A549 (cell line): ENCODE data around the gene SHISA8. TPM values are rescaled to one million over a fixed set of nuclear protein-coding genes. Genes with fewer than 3 reads are reported as not detected.

Experiments used
- ATAC-seq, 2 experiments: fragments of 200-7000 bp in 1 of 2; fragments of >200 bp in 1 of 2; cut with Nextera tagmentation in 1 of 2; cut with Tn5 transposase in 1 of 2; 3 replicates each; pipeline versions ENCODE4 v1.8.0 to v1.9.1; 2018 to 2020; ENCODE audit warnings: mild to moderate bottlenecking in 1 of 2, moderate library complexity in 1 of 2
- CTCF ChIA-PET: fragments of 300-600 bp; sonication (Branson Sonifier 250); formaldehyde crosslinking; extraction: SDS; loops from one replicate; lab custom pipeline; 2021; ENCODE audit warnings: antibody characterized with exemption, inconsistent platforms; lab: Yijun Ruan, JAX
- POLR2A ChIA-PET: fragments of 350-600 bp; formaldehyde crosslinking; extraction: SDS; loops from one replicate; lab custom pipeline; 2021; ENCODE audit warnings: antibody characterized with exemption, inconsistent platforms; lab: Yijun Ruan, JAX
- DNase-seq, 2 experiments: peaks; one replicate each; pipeline versions ENCODE4 v3.0.0 to v3.0.0-alpha.2; 2011 to 2016; ENCODE audit warnings: low read depth in 1 of 2, low spot score in 1 of 2
- FAIRE-seq: peaks from 2 replicates; lab custom pipeline; 2011; peaks lifted over from hg19 to GRCh38; lab: Jason Lieb, UNC
- H3K27ac ChIP-seq, 2 experiments: fragments of >200 bp; sonication (Bioruptor Twin); formaldehyde crosslinking; 3 replicates each; pipeline ENCODE4 v1.5.1; 2016 to 2017
- H3K4me1 ChIP-seq: fragments of >200 bp; sonication (Bioruptor Twin); formaldehyde crosslinking; 3 replicates; pipeline ENCODE4 v1.6.1; 2016
- H3K4me2 ChIP-seq: fragments of >200 bp; sonication (Bioruptor Twin); formaldehyde crosslinking; 3 replicates; pipeline ENCODE4 v1.6.1; 2016
- H3K4me3 ChIP-seq: fragments of >200 bp; sonication (Bioruptor Twin); formaldehyde crosslinking; 3 replicates; pipeline ENCODE4 v1.5.1; 2016
- H3K9me3 ChIP-seq: fragments of >200 bp; sonication (Bioruptor Twin); formaldehyde crosslinking; 3 replicates; pipeline ENCODE4 v1.6.1; 2016
- BCL3 ChIP-seq: fragments of >200 bp; sonication (Bioruptor Twin); formaldehyde crosslinking; IDR thresholded peaks from 3 replicates; pipeline ENCODE4 v1.6.1; 2016
- CEBPB ChIP-seq, 2 experiments: fragments of >200 bp in 1 of 2; sonication (Bioruptor Twin) in 1 of 2; formaldehyde crosslinking in 1 of 2; IDR thresholded peaks; 2 replicates each; pipeline ENCODE4 v1.6.1; 2012 to 2016
- CHD4 ChIP-seq: fragments of 200-600 bp; sonication (generic); IDR thresholded peaks from 2 replicates; pipeline ENCODE4 v1.6.1; 2016; ENCODE audit warnings: antibody characterized with exemption, mild to moderate bottlenecking, borderline replicate concordance
- EHF ChIP-seq: fragments of 250-450 bp; sonication (Bioruptor Pico); IDR thresholded peaks from 2 replicates; pipeline ENCODE4 v1.5.0; 2020; ENCODE audit warnings: mild to moderate bottlenecking
- EHMT2 ChIP-seq: fragments of 200-600 bp; sonication (generic); IDR thresholded peaks from 2 replicates; pipeline ENCODE4 v1.6.1; 2016; ENCODE audit warnings: antibody characterized with exemption, low read depth, mild to moderate bottlenecking, moderate library complexity
- GATA3 ChIP-seq: IDR thresholded peaks from 2 replicates; pipeline ENCODE4 v1.6.1; 2012; ENCODE audit warnings: borderline replicate concordance
- HDAC2 ChIP-seq: fragments of 200-600 bp; sonication (generic); IDR thresholded peaks from 2 replicates; pipeline ENCODE4 v1.6.1; 2016
- HES2 ChIP-seq: fragments of >200 bp; sonication (Bioruptor Twin); formaldehyde crosslinking; IDR thresholded peaks from 2 replicates; pipeline ENCODE4 v1.6.1; 2016
- HEYL ChIP-seq: fragments of 250-450 bp; sonication (Bioruptor Pico); IDR thresholded peaks from 2 replicates; pipeline ENCODE4 v1.8.0; 2021; ENCODE audit warnings: mild to moderate bottlenecking, moderate library complexity
- JUNB ChIP-seq: fragments of >200 bp; sonication (Bioruptor Twin); formaldehyde crosslinking; IDR thresholded peaks from 2 replicates; pipeline ENCODE4 v1.6.1; 2016
- MAX ChIP-seq: IDR thresholded peaks from 2 replicates; pipeline ENCODE4 v1.6.1; 2012
- NFE2L2 ChIP-seq: fragments of 150-350 bp; conservative IDR thresholded peaks from 2 replicates; pipeline ENCODE4 v1.6.1; 2014; ENCODE audit warnings: low read length
- NPAS2 ChIP-seq: fragments of 250-450 bp; sonication (Bioruptor Pico); IDR thresholded peaks from 2 replicates; pipeline ENCODE4 v1.8.0; 2022; ENCODE audit warnings: mild to moderate bottlenecking, moderate library complexity, borderline replicate concordance
- POLR2A ChIP-seq: IDR thresholded peaks from 2 replicates; pipeline ENCODE4 v1.6.1; 2012; ENCODE audit warnings: mild to moderate bottlenecking, low read length
- REST ChIP-seq: fragments of 200-600 bp; sonication (generic); IDR thresholded peaks from 2 replicates; pipeline ENCODE4 v1.6.1; 2016; ENCODE audit warnings: antibody characterized with exemption, mild to moderate bottlenecking, moderate library complexity
- SREBF2 ChIP-seq: fragments of 450-650 bp; IDR thresholded peaks from 2 replicates; pipeline ENCODE4 v1.6.1; 2014; ENCODE audit warnings: mild to moderate bottlenecking, moderate library complexity
- TFCP2L1 ChIP-seq: fragments of 250-450 bp; sonication (Bioruptor Pico); IDR thresholded peaks from 2 replicates; pipeline ENCODE4 v1.5.0; 2021; ENCODE audit warnings: mild to moderate bottlenecking
- ZFP36 ChIP-seq: fragments of 450-650 bp; IDR thresholded peaks from 2 replicates; pipeline ENCODE4 v1.6.1; 2014; ENCODE audit warnings: borderline replicate concordance; ENCODE audit not compliant: partially characterized antibody
- WGBS: methylation state at CpG from one replicate; pipeline ENCODE4 v1.1.6; 2017; ENCODE audit errors: missing lambda C conversion rate; 5-methylcytosine and 5-hydroxymethylcytosine counted together
- polyA plus RNA-seq, 4 experiments: library from polyadenylated mRNA; depleted of rRNA in 3 of 4; stranded (reverse); fragments of >200 nt; fragmentation: RNase III in 1 of 4; extraction: RNeasy Plus Mini Kit Qiagen cat#74134 plus additional on column Dnase treatment in 1 of 4; gene quantifications; 2 replicates in 3 of 4; 3 replicates in 1 of 4; pipeline ENCODE4 v1.2.3, GENCODE V29; 2011 to 2017

Gene SHISA8
- polyA plus RNA-seq, 2 of the 4 experiments (the other 2 are of a cell fraction): 0.15 TPM; not detected in 1

GRCh38 chr22:41892721-41893120 lies 22.2 kb downstream of the SHISA8 start:
- Histone ChIP-seq H3K27ac (no peak overlapping the region), H3K9me3 (no peaks in the 10 kb centered on the region), H3K4me3 (no peak overlapping the region), H3K4me1 (no peaks in the 10 kb centered on the region), H3K4me2 (no peak overlapping the region)
- TF ChIP-seq JUNB (no peak), BCL3 (no peak), MAX (no peak), GATA3 (no peak), ZFP36 (no peak)
- no peak for FAIRE-seq
- no peak for DNase-seq
- CTCF ChIA-PET: no interaction called here
- ATAC-seq: no peak
- WGBS: 88% methylated on average over 2 of the region's 4 CpGs
- POLR2A ChIA-PET: no interaction called here

- ChIA-PET CTCF (no interaction called here), POLR2A (no interaction called here)
- TF ChIP-seq CHD4 (no peak), HDAC2 (no peak)
- ATAC-seq: no peak
- WGBS: 94% methylated on average over 9 of the region's 9 CpGs
- Histone ChIP-seq H3K9me3 (no peaks in the 10 kb centered on the region), H3K4me1 (no peaks in the 10 kb centered on the region), H3K4me3 (no peak overlapping the region), H3K4me2 (no peak overlapping the region), H3K27ac (no peak overlapping the region)
- no peak for FAIRE-seq
- no peak for DNase-seq
These were observed 23.5 kb downstream of the SHISA8 start for GRCh38 chr22:41891407-41891806.

- Histone ChIP-seq H3K9me3 (no peaks in the 10 kb centered on the region), H3K4me3 (no peak overlapping the region), H3K27ac (no peak overlapping the region), H3K4me2 (no peak overlapping the region), H3K4me1 (peaks cover 5% of the 10 kb centered on the region; the same call in 1 of the 3 replicates)
- no peak for ATAC-seq
- 84% methylated on average over 4 of the region's 4 CpGs for WGBS
- DNase-seq: no peak
- FAIRE-seq: no peak
- CTCF ChIA-PET: interaction anchor here (1.0 to 1.9 kb wide), 2 partner anchors 23 to 52 kb away, joined by 3 to 4 read pairs; no protein-coding TSS in a partner anchor
- POLR2A ChIA-PET: no interaction called here
- TF ChIP-seq SREBF2: no peak
- TF ChIP-seq GATA3: no peak
- TF ChIP-seq MAX: no peak
- no peak for TF ChIP-seq EHMT2
- TF ChIP-seq CEBPB (IDR thresholded peaks at IDR 0.05): no peak
- no peak for TF ChIP-seq TFCP2L1 (CRISPR knock-in tag)
- no peak for TF ChIP-seq EHF (CRISPR knock-in tag)
- no peak for TF ChIP-seq HEYL (CRISPR knock-in tag)
- TF ChIP-seq POLR2A: no peak
- no peak for TF ChIP-seq NPAS2
- no peak for TF ChIP-seq HES2
- TF ChIP-seq NFE2L2: no peak
- TF ChIP-seq REST: no peak
These were observed 26.2 kb downstream of the SHISA8 start for GRCh38 chr22:41888627-41889200.
